Activated naive CD4-positive, alpha-beta T cell treated with anti-CD3 and anti-CD28 coated beads, Interleukin-2, amount 10 ng/mL, durations not matched to agents 7 days and 5 days (primary cell): ENCODE results near the gene DNM1.
A peak's percentile ranks its signal among the peaks of the same experiment; 100 is the strongest.

Experiments used
- CTCF ChIA-PET: fragments of 350-600 bp; sonication (Branson Sonifier 250); formaldehyde crosslinking; loops from one replicate; lab custom pipeline; 2021; ENCODE audit warnings: antibody characterized with exemption; lab: Charles Lee
- DNase-seq: peaks from one replicate; pipeline ENCODE4 v3.0.0-alpha.2; 2020
- H3K27ac Mint-ChIP-seq: one replicate; pipeline ENCODE4 v1.8.0; 2021; ENCODE audit warnings: mild to moderate bottlenecking, moderate library complexity, mixed read lengths
- H3K27me3 Mint-ChIP-seq: one replicate; pipeline ENCODE4 v1.8.0; 2021; ENCODE audit warnings: mild to moderate bottlenecking, mixed read lengths
- H3K36me3 Mint-ChIP-seq: one replicate; pipeline ENCODE4 v1.8.0; 2021; ENCODE audit warnings: mixed read lengths
- H3K4me1 Mint-ChIP-seq: one replicate; pipeline ENCODE4 v1.8.0; 2021; ENCODE audit warnings: mixed read lengths
- H3K4me3 Mint-ChIP-seq: one replicate; pipeline ENCODE4 v1.8.0; 2021; ENCODE audit warnings: mild to moderate bottlenecking, moderate library complexity, mixed read lengths
- H3K9me3 Mint-ChIP-seq: one replicate; pipeline ENCODE4 v1.8.0; 2021; ENCODE audit warnings: mixed read lengths

DNM1 gene

DNA sequence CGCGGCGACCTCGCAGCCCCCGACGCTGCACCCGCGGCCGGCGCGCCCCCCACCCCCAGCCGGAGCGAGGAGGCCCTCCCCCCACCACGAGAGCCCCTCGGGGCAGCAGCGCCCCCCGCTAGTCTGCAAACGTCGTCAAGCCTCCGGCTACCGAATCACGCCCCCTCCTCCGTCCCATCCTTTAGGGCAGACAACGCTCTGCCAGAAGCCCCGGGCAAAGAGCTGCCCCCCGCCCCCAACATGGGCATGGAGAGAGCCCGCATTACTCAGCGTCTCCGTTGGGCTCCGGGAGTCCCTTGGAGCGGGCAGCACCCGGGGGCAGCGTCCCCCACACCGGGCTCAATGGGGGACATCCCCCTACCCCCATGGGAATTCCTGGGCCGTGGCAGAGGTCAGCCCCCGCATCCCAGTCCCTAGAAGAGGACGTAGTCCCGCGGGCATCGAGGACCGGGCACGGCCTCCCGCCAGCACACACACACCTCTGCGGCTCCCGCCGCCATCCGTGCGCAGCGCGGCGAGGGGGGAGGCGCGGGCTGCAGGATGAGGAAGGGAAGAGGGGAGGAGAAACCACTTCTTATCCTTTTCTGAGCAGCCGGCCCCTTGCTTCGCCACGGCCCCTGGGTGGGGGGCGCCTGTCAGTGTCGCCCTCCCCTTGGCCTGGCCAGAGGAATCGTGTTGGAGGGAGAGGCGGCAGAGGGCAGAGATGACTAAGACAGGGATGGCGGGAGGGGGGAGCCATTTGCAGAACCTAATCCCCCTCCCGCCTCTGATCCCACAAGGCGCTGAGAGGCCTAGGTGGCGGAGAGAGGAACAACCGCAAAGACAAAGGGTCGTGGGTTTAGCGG, 750 bp downstream of the DNM1 start:
- CTCF ChIA-PET, result interaction anchor here (0.6 to 3.0 kb wide), 5 partner anchors 8 to 720 kb away, joined by 3 to 9 read pairs (median 5); partner anchors contain the start of gene CIZ1
- peak overlapping the region; percentile 55 for H3K4me3 Mint-ChIP-seq

DNA sequence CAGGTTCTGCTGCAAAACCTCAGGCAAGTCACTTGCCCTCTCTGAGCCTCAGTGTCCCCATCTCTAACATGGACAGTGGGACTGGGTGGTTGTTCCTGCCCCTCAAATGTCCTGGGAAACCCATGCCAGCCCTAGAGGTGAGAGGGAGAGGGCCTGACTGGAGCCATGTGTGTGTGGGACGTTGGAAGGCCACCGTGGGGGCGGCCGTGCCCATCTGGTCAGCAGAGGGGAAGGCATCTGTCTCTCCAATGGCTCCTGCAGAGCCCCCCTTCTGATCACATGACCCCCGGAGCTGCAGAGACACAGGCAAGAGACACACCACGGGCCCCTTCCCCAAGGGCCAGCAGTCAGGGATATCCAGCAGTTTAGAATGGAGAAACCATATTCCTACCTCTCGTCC, 1.7 kb downstream of the DNM1 start:
- no peaks in the 10 kb centered on the region for H3K36me3 Mint-ChIP-seq
- H3K27ac Mint-ChIP-seq, result no peak overlapping the region
- peaks cover 68% of the 10 kb centered on the region for H3K27me3 Mint-ChIP-seq
- H3K9me3 Mint-ChIP-seq, result no peaks in the 10 kb centered on the region
- DNase-seq, result no peak
- CTCF ChIA-PET, result interaction anchor here (1.8 kb wide), 1 partner anchor 15 kb away, joined by 5 read pairs; no protein-coding TSS in a partner anchor
- no peak overlapping the region for H3K4me3 Mint-ChIP-seq
- H3K4me1 Mint-ChIP-seq, result peaks cover 10% of the 10 kb centered on the region

More for the DNA sequence above, 750 bp downstream of the DNM1 start:
- peak; percentile 41 for DNase-seq
- H3K9me3 Mint-ChIP-seq, result no peaks in the 10 kb centered on the region
- H3K27me3 Mint-ChIP-seq, result peaks cover 69% of the 10 kb centered on the region
- peaks cover 10% of the 10 kb centered on the region for H3K4me1 Mint-ChIP-seq
- H3K27ac Mint-ChIP-seq, result no peak overlapping the region
- no peaks in the 10 kb centered on the region for H3K36me3 Mint-ChIP-seq

DNA sequence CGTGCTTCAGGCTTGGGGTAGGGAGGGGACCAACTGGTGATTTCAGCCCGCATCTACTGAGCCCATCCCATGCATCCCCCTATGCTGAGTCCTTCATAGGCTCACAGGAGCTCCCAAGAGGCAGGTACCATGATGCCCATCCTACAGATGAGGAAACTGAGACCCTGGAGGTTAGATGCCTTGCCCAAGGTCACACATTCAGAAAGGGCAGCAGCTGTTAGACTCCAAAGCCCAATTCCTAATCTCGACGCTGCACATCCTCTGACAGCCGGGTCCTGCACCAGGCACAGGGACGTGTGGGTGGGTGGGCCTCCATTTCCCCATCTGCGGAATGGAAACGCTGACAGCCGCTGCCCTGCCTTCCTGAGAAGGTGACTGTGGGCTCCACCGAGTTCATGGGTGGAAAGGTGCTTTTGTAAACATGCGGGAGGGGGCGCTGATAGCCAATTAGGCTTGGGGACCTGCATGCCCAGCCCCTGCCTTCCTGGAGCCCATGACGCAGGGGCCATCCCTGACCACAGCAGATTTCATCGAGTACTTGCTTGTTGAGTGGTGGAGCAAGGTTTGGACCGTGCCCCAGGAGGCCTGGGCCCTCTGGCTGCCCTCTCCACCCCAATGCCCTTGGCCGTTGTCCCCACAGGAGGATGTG, 2.2 kb downstream of the DNM1 start:
- no peaks in the 10 kb centered on the region for H3K36me3 Mint-ChIP-seq
- H3K4me3 Mint-ChIP-seq, result no peak overlapping the region
- H3K4me1 Mint-ChIP-seq, result peaks cover 10% of the 10 kb centered on the region
- H3K27me3 Mint-ChIP-seq, result peaks cover 69% of the 10 kb centered on the region
- DNase-seq, result no peak
- no peak overlapping the region for H3K27ac Mint-ChIP-seq
- no peaks in the 10 kb centered on the region for H3K9me3 Mint-ChIP-seq
- CTCF ChIA-PET, result interaction anchor here (1.8 kb wide), 1 partner anchor 15 kb away, joined by 5 read pairs; no protein-coding TSS in a partner anchor

DNA sequence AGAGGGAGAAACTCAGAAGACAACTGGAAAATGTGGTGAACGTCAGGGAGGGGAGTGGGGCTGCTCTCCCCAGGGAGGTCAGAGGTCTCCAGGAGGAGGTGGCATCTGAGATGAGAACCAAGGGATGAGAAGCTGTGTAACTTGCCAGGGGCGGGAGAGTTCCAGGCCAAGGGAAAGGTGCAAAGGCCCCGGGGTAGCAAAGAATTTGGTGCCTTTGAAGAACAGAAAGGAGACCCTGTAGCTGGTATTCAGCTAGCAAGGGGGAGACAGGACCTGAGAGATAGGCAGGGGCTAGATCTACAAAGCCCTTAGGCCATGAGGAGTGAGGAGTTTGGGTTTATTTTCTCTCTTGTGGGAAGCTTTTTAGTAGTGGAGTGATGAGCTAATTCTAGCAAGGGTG, 3.3 kb downstream of the DNM1 start:
- no peak for DNase-seq
- CTCF ChIA-PET, result interaction anchor here (0.9 kb wide), 1 partner anchor 10 kb away, joined by 3 read pairs; no protein-coding TSS in a partner anchor
- no peak overlapping the region for H3K27ac Mint-ChIP-seq
- peaks cover 10% of the 10 kb centered on the region for H3K4me1 Mint-ChIP-seq
- H3K9me3 Mint-ChIP-seq, result no peaks in the 10 kb centered on the region
- H3K4me3 Mint-ChIP-seq, result no peak overlapping the region
- peaks cover 80% of the 10 kb centered on the region for H3K27me3 Mint-ChIP-seq
- H3K36me3 Mint-ChIP-seq, result no peaks in the 10 kb centered on the region

DNA sequence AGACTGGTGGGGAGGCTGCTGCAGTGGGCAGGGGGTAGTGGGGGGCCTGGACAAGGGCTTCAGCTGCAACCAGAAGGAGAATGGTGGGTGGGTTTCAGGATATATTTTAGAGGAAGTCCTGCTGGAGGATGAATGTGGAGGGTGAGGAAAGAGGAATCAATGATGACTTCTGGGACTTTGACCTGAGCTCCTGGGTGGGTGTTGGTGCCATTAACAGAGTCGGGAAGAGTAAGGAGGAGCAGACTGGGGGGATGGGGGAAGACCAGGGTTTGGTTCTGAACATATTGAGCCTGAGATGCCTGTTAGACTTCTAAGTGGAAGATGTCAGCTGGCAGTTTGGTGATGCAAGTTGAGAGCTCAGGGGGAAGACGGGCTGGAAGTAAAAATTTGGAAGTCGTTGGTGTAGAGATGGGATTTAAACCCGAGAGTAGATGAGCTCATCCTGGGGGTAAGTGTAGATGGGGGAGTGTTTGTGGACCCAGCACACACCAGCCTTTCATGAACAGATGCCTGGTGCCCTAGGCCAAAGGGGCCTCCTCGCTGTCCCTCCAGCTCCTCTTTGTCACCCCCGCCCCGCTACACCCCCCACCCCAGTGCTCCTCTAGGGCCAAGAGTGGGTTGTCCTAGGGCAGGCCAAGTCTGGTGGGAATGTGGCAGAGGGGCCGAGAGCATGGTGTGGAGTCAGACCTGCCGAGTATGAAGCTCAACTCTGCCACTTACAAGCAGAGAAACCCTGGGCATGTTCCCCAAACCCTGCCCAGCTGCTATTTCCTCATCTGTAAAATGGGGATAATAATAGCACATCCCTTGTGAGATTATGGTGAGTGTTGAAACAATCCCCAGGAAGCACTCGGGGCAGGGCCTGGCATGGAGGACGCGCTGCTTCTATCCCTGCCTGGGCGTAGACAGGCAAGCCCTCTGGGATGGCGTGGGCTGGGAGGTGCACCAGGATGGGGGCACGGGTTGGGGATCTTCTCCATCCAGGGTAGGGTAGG, 4.0 kb downstream of the DNM1 start:
- no peaks in the 10 kb centered on the region for H3K36me3 Mint-ChIP-seq
- CTCF ChIA-PET, result interaction anchor here (0.5 to 0.9 kb wide), 3 partner anchors 8 to 47 kb away, joined by 3 to 4 read pairs (median 3); no protein-coding TSS in a partner anchor
- peaks cover 10% of the 10 kb centered on the region for H3K4me1 Mint-ChIP-seq
- H3K27me3 Mint-ChIP-seq, result peaks cover 87% of the 10 kb centered on the region
- no peaks in the 10 kb centered on the region for H3K9me3 Mint-ChIP-seq
- H3K4me3 Mint-ChIP-seq, result no peak overlapping the region
- no peak for DNase-seq
- no peak overlapping the region for H3K27ac Mint-ChIP-seq

DNA sequence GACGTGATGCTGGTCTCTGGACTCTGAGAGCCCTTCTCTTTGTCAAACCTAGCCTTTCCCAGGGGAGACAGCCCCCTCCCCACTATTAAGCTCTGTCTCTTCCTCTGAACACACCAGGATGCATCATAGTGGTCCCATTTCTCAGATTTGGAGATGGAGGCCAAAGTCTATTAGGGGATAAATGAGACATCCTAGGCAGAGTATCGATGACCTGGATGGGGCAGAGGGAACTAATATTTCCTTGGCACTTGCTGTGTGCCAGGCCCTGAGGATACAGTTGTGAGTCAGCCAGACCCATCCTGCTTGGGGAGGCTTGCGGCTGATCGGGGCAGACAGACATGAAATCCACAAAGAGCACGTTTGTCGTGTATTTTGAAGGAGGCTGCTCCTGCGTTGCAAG, 5.2 kb downstream of the DNM1 start:
- Mint-ChIP-seq H3K27me3 (peaks cover 88% of the 10 kb centered on the region), H3K27ac (no peak overlapping the region), H3K4me3 (no peak overlapping the region), H3K9me3 (no peaks in the 10 kb centered on the region), H3K36me3 (no peaks in the 10 kb centered on the region), H3K4me1 (peaks cover 5% of the 10 kb centered on the region)
- DNase-seq, result no peak
- CTCF ChIA-PET, result no interaction called here

DNA sequence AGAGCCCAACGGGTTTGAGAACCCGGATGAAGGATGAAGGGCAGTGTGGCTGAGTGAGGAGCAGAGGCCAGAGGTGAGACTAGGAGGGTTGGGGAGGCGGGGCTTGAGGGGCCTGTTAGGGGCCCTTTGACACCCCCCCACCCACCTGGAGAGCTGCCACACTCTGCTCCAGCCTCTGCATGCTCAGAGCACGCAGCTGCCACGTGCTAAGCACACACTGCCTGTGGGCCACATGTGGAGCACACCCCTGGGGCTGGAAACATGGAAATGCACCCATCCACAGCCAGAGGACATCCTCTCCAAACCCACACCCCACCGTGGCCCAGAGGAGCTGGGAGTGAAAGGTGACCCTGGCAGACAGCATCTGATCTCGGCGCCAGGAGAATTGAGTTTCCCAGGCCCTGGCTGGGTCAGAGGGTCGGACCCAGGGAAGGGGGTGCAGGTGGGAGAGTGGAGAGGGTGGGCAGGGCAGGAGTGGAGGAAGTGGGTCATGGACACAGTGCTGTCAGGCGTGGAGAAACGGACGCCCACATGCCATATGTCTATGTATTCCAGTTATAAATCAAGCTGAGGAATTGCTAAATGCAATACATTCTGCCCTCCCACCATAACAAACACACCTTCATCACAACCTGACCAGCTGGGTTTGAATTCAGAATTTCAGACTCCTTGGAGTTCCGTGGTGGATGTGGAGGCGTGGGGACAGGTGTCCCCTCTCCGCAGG, 5.9 kb downstream of the DNM1 start:
- no peak overlapping the region for H3K4me3 Mint-ChIP-seq
- DNase-seq, result no peak
- CTCF ChIA-PET, result no interaction called here
- H3K27me3 Mint-ChIP-seq, result peaks cover 88% of the 10 kb centered on the region
- H3K27ac Mint-ChIP-seq, result no peak overlapping the region
- H3K9me3 Mint-ChIP-seq, result no peaks in the 10 kb centered on the region
- peaks cover 2% of the 10 kb centered on the region for H3K4me1 Mint-ChIP-seq
- H3K36me3 Mint-ChIP-seq, result no peaks in the 10 kb centered on the region

DNA sequence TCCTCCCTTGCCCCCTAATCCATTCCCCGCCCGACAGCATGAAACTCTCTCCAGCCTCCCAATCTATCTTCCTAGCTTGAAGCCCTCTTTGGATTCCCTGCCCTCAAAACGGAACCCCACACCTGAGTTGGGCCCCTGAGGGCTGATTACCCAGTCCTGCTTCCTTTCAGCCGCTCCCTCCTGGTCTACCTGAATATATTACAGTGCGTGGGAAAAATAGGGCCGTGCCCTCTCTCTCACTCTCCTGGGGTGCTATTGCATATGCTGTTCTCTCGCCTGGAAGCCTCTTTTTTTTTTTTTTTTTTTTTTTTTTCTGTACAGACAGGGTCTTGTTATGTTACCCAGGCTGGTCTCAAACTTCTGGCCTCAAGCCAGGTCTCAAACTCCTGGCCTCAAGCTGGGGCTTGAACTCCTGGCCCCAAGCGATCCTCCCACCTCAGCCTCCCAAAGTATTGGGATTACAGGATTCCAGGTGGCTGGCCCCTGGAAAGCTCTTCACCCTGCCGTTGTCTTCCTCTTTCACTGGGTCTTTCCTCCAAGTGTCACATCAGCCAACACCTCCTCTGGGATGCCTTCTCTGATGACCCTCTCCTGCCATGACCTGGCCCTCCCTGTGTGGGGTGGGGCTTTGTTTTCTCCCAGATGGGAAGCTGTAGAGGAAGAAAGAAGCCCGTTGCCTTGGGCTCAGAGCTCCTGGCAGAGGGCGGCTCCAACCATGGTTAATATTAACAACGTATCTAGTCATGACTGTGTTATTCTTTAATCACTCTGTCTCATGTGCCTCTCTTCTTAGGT, 8.2 kb downstream of the DNM1 start:
- peaks cover 78% of the 10 kb centered on the region for H3K27me3 Mint-ChIP-seq
- DNase-seq, result no peak
- H3K36me3 Mint-ChIP-seq, result no peaks in the 10 kb centered on the region
- no peaks in the 10 kb centered on the region for H3K4me1 Mint-ChIP-seq
- CTCF ChIA-PET, result interaction anchor here (0.7 to 2.3 kb wide), 4 partner anchors 8 to 151 kb away, joined by 3 to 6 read pairs (median 4); partner anchors contain the start of gene DNM1
- no peaks in the 10 kb centered on the region for H3K9me3 Mint-ChIP-seq
- no peak overlapping the region for H3K27ac Mint-ChIP-seq
- H3K4me3 Mint-ChIP-seq, result no peak overlapping the region

DNA sequence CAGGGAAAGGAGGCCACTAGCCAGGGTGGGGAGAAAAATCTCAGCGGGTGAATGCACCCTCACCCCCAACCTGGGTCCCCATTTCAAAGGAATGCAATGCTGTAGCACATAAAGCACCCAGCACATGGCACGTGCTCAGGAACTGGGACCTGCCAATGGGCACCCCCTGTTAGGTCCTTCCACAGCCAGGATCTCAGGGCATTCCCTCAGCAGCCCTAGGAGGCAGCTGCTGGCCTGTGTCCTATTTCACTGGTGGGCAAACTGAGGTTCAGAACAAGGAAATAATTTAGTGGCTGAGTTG, 8.8 kb downstream of the DNM1 start:
- CTCF ChIA-PET, result interaction anchor here (1.0 to 2.3 kb wide), 3 partner anchors 9 to 17 kb away, joined by 3 to 6 read pairs (median 5); partner anchors contain the start of gene DNM1
- DNase-seq, result no peak
- Mint-ChIP-seq H3K27ac (no peak overlapping the region), H3K27me3 (peaks cover 78% of the 10 kb centered on the region), H3K36me3 (no peaks in the 10 kb centered on the region), H3K4me3 (no peak overlapping the region), H3K9me3 (no peaks in the 10 kb centered on the region), H3K4me1 (no peaks in the 10 kb centered on the region)

DNA sequence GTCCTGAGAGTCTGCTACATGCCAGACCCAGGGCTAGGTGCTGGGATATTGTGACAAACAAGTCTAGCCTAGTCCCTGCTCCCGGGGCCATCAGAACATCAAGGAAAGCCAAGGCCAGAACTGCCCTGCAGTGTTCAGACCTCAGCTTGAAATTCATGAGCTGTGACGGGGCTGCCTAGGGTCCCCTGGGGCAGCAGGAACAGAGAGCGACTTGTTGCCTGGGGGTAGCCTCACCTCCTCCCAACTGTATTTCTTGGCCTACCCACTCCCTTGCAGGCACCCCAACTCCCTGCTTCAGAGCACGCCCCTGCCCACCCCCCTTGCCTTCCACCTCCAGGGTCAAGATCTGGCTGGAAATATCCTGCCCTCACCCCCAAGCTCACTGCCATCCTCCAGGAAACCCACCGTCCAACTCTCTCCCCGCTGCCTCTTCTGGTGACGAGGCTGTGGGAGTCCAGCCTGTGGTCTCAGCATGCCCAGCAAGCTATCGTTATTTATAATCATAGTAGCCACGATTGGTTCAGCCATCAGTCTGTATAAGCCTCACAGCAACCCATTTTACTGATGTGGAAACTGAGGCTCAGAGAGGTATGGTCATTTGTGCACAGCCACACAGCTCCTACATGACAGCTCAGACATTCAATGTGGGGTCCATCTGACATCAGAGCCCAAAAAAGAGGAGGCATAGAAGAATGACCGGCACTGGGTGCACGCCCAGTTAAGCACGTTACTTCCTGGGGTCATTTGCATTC, 10.7 kb downstream of the DNM1 start:
- CTCF ChIA-PET, result no interaction called here
- peaks cover 12% of the 10 kb centered on the region for H3K4me1 Mint-ChIP-seq
- H3K27ac Mint-ChIP-seq, result no peak overlapping the region
- no peaks in the 10 kb centered on the region for H3K9me3 Mint-ChIP-seq
- DNase-seq, result no peak
- peaks cover 73% of the 10 kb centered on the region for H3K27me3 Mint-ChIP-seq
- H3K4me3 Mint-ChIP-seq, result no peak overlapping the region
- H3K36me3 Mint-ChIP-seq, result no peaks in the 10 kb centered on the region

DNA sequence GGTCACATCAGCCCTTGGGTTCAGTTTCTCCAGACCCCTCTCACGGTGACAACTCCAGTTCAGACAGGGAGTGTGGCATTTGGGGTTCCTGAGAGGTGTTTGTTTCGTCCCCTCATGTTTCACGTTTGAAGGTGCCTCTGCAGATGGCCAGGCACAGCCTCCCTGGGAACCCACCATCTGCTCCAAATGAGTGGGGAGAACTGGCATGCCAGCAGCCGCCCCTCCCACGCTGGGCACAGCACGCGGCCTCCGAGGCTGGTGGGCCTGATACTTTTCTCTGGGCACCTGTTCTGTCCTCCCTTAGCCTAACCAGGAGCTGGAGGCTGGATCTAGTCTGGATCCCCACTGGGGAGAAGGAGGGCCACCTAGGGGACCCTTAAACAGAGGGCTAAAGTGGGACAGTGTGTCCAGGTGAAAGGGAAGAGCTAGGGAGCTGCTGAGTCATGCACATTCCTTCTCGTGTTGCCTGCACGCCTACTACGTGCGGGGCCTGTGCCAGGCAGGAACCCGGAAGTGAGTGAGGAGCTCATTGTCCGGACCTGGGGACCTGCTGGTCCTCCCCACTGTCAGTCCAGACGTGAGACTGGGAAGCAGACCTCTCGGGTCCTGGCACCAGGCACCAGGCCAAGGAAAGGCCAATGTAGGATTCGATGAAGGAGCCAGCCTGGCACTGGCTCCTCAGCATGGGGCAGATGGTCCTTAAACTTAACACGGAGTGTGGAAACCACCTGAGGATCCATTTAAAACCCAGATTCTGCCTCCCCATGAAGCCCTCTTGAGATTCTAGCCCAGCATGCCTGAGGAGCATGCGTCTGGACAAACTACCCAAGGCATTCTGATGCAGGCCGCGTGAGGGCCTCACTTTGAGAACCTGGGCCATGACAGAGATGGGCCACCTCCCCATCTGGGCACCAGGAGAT, 11.7 kb downstream of the DNM1 start:
- CTCF ChIA-PET, result interaction anchor here (0.6 kb wide), 1 partner anchor 25 kb away, joined by 3 read pairs; no protein-coding TSS in a partner anchor
- Mint-ChIP-seq H3K4me1 (peaks cover 14% of the 10 kb centered on the region), H3K4me3 (no peak overlapping the region), H3K9me3 (no peaks in the 10 kb centered on the region), H3K27ac (no peak overlapping the region), H3K36me3 (no peaks in the 10 kb centered on the region), H3K27me3 (peaks cover 74% of the 10 kb centered on the region)
- no peak for DNase-seq
